MM.1S (cell line): Measurements from ENCODE around the gene MEF2C.

Experiments used
- DNase-seq: peaks from one replicate; pipeline ENCODE4 v3.0.0-alpha.2; 2015
- H2AFZ ChIP-seq: fragments of 300-600 bp; sonication (generic); 2 replicates; pipeline ENCODE4 v1.6.0; 2016; ENCODE audit warnings: antibody characterized with exemption, low read length
- H3F3A ChIP-seq: fragments of 300-600 bp; sonication (generic); 2 replicates; pipeline ENCODE4 v1.6.1; 2016; ENCODE audit warnings: mild to moderate bottlenecking, antibody characterized with exemption, low read length, moderate library complexity, mixed read lengths; ENCODE audit not compliant: insufficient read depth
- H3K27ac ChIP-seq: fragments of 300-600 bp; sonication (generic); 2 replicates; pipeline ENCODE4 v1.5.1; 2016; ENCODE audit warnings: mild to moderate bottlenecking, low read length
- H3K27me3 ChIP-seq: fragments of 300-600 bp; sonication (generic); replicated peaks from 2 replicates; pipeline ENCODE4 v1.6.0; 2016; ENCODE audit warnings: low read length; ENCODE audit not compliant: insufficient read depth
- H3K36me3 ChIP-seq: fragments of 300-600 bp; sonication (generic); replicated peaks from 2 replicates; pipeline ENCODE4 v1.6.1; 2016; ENCODE audit warnings: mild to moderate bottlenecking, low read length, mixed read lengths; ENCODE audit not compliant: insufficient read depth
- H3K4me1 ChIP-seq: fragments of 300-600 bp; sonication (generic); 2 replicates; pipeline ENCODE4 v1.6.1; 2016; ENCODE audit warnings: low read length, mixed read lengths
- H3K4me2 ChIP-seq: fragments of 300-600 bp; sonication (generic); 2 replicates; pipeline ENCODE4 v1.6.0; 2016; ENCODE audit warnings: low read depth, low read length
- H3K4me3 ChIP-seq: fragments of 300-600 bp; sonication (generic); 2 replicates; pipeline ENCODE4 v1.5.1; 2016; ENCODE audit warnings: low read length, mixed read lengths
- H3K79me2 ChIP-seq: fragments of 300-600 bp; sonication (generic); 2 replicates; pipeline ENCODE4 v1.6.1; 2016; ENCODE audit warnings: mixed run types, low read length, mixed read lengths
- H3K9ac ChIP-seq: fragments of 300-600 bp; sonication (generic); 2 replicates; pipeline ENCODE4 v1.6.1; 2016; ENCODE audit warnings: low read length, mixed read lengths
- H3K9me2 ChIP-seq: fragments of 300-600 bp; sonication (generic); replicated peaks from 2 replicates; pipeline ENCODE4 v1.6.1; 2016; ENCODE audit warnings: mild to moderate bottlenecking, low read length, mixed read lengths; ENCODE audit not compliant: insufficient read depth
- H3K9me3 ChIP-seq: fragments of 300-600 bp; sonication (generic); replicated peaks from 2 replicates; pipeline ENCODE4 v1.6.1; 2016; ENCODE audit warnings: mild to moderate bottlenecking, low read length, mixed read lengths; ENCODE audit not compliant: insufficient read depth
- H4K20me1 ChIP-seq: fragments of 300-600 bp; sonication (generic); 2 replicates; pipeline ENCODE4 v1.6.1; 2016; ENCODE audit warnings: mild to moderate bottlenecking, low read length, moderate library complexity, mixed read lengths; ENCODE audit not compliant: insufficient read depth
- EZH2 ChIP-seq: fragments of 300-600 bp; sonication (generic); optimal IDR thresholded peaks from 2 replicates; pipeline ENCODE3; 2017; ENCODE audit warnings: low read depth, mild to moderate bottlenecking, antibody characterized with exemption, low read length, mixed read lengths
- EZH2phosphoT487 ChIP-seq: fragments of 300-600 bp; sonication (generic); IDR thresholded peaks from 2 replicates; pipeline ENCODE4 v1.6.1; 2018; ENCODE audit warnings: antibody characterized with exemption, low read length
- TF ChIP-seq, protein P1 (sequence below): fragments of 300-600 bp; sonication (generic); IDR thresholded peaks from 2 replicates; pipeline ENCODE4 v1.5.1; 2016; ENCODE audit warnings: antibody characterized with exemption, low read length, mixed read lengths

MEF2C gene

DNA sequence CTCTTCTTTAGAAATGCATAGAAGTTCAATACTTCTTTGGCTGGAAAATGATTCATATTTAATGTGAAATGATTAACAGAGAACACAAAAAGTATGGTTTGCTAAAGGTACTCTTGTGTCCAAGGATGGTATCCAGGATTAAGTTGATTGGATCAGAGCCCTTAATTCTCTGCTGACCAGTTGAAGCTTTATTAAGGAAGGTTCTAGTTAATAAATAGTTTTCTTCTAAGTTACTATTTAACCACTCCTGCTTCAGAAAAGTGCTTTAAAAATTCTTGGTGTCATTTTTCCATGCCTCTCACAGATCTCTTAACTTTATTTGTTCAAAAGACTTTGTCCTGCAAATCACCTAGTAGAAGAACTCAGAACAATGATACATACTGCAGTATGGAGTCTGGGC lies 134.3 kb downstream of the MEF2C start:
- peaks cover 42% of the 10 kb centered on the region for H3F3A ChIP-seq
- H3K36me3 ChIP-seq, result peaks cover 12% of the 10 kb centered on the region; the same call in 1 of the 2 replicates
- H3K4me3 ChIP-seq, result no peak overlapping the region
- no peak for DNase-seq
- no peak for TF ChIP-seq EZH2
- no peak for TF ChIP-seq EZH2phosphoT487
- TF ChIP-seq, protein P1, sequence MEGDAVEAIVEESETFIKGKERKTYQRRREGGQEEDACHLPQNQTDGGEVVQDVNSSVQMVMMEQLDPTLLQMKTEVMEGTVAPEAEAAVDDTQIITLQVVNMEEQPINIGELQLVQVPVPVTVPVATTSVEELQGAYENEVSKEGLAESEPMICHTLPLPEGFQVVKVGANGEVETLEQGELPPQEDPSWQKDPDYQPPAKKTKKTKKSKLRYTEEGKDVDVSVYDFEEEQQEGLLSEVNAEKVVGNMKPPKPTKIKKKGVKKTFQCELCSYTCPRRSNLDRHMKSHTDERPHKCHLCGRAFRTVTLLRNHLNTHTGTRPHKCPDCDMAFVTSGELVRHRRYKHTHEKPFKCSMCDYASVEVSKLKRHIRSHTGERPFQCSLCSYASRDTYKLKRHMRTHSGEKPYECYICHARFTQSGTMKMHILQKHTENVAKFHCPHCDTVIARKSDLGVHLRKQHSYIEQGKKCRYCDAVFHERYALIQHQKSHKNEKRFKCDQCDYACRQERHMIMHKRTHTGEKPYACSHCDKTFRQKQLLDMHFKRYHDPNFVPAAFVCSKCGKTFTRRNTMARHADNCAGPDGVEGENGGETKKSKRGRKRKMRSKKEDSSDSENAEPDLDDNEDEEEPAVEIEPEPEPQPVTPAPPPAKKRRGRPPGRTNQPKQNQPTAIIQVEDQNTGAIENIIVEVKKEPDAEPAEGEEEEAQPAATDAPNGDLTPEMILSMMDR, result no peak
- H3K9me3 ChIP-seq, result no peaks in the 10 kb centered on the region
- H3K27ac ChIP-seq, result peak overlapping the region; percentile 12; the same call in 1 of the 2 replicates
- peaks cover 89% of the 10 kb centered on the region for H3K79me2 ChIP-seq
- H3K9me2 ChIP-seq, result no peaks in the 10 kb centered on the region
- peaks cover 51% of the 10 kb centered on the region for H3K4me1 ChIP-seq
- peaks cover 17% of the 10 kb centered on the region; the same call in 1 of the 2 replicates for H4K20me1 ChIP-seq
- no peak overlapping the region for H3K9ac ChIP-seq
- no peak overlapping the region for H2AFZ ChIP-seq
- no peak overlapping the region for H3K4me2 ChIP-seq
- no peaks in the 10 kb centered on the region for H3K27me3 ChIP-seq

DNA sequence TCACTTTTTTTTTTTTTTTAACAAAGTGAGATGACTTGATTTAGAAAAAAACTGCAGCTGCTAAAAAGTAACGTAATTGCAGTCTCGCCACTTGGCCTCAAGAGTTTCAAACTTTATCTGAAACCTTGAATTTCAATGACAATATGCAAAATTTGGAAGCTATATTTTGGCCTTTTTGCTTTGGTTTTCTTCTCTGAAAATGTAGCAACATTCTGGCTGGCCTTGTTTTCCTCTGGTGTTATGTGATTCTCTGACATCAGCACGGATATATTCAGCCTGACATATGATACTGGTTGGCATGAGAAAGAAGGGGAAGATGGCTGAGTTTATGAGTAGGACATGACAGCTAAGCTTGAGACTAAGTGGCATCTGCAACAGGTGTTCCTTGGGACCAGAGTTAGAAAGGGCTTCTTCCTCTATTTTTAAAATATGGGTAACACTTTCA lies 136.5 kb downstream of the MEF2C start:
- TF ChIP-seq EZH2, result no peak
- TF ChIP-seq, protein P1, result no peak
- TF ChIP-seq EZH2phosphoT487, result no peak
- H3K36me3 ChIP-seq, result peaks cover 8% of the 10 kb centered on the region; the same call in 1 of the 2 replicates
- H2AFZ ChIP-seq, result no peak overlapping the region
- H3K27ac ChIP-seq, result peak overlapping the region; percentile 63; the same call in 1 of the 2 replicates
- no peaks in the 10 kb centered on the region for H3K9me2 ChIP-seq
- H3K4me3 ChIP-seq, result no peak overlapping the region
- peaks cover 9% of the 10 kb centered on the region for H4K20me1 ChIP-seq
- no peaks in the 10 kb centered on the region for H3K27me3 ChIP-seq
- DNase-seq, result peak; percentile 52
- no peak overlapping the region for H3K4me2 ChIP-seq
- H3K79me2 ChIP-seq, result peaks cover 88% of the 10 kb centered on the region
- H3K4me1 ChIP-seq, result peaks cover 36% of the 10 kb centered on the region
- peaks cover 31% of the 10 kb centered on the region for H3F3A ChIP-seq
- no peaks in the 10 kb centered on the region for H3K9me3 ChIP-seq
- no peak overlapping the region for H3K9ac ChIP-seq

DNA sequence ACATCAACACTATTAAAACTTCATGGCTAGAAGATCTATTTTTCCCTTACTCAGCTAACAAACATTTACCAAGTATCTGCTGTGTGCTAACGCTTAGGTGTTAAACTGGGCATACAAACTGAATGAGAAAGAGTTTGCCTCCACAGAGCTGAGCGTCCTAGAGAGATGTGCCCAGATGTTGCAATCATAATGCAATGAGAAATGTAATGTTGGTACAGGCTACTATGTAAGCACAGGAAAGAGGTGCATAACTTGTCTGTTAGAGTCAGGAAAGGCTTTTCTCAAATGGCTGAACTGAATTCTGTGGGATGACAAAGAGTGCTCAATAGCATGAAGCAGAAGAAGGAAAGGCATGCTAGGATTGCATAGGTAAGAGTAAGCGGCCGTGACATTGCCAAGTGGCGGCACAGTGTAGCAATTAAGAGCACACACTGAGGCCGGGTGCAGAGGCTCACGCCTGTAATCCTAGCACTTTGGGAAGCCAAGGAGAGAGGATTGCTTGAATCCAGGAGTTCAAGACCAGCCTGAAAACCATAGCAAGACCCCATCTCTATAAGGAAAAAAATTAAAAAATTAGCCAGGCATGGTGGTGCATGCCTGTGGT lies 137.8 kb downstream of the MEF2C start:
- no peak for DNase-seq
- Histone ChIP-seq H3K9ac (no peak overlapping the region), H3K36me3 (peaks cover 3% of the 10 kb centered on the region; the same call in 1 of the 2 replicates), H3K9me2 (no peaks in the 10 kb centered on the region), H3K4me2 (no peak overlapping the region), H3K27ac (no peak overlapping the region), H3K79me2 (peaks cover 88% of the 10 kb centered on the region), H2AFZ (no peak overlapping the region), H3K4me3 (no peak overlapping the region), H3K9me3 (no peaks in the 10 kb centered on the region), H3F3A (peaks cover 25% of the 10 kb centered on the region), H3K27me3 (no peaks in the 10 kb centered on the region), H4K20me1 (peaks cover 7% of the 10 kb centered on the region; the same call in 1 of the 2 replicates), H3K4me1 (peaks cover 42% of the 10 kb centered on the region)
- TF ChIP-seq, protein P1, result no peak
- TF ChIP-seq EZH2, result no peak
- TF ChIP-seq EZH2phosphoT487, result no peak
